DOHH2 (cell line): ENCODE data around the gene PIK3R3.

Source experiments
- H3F3A ChIP-seq: fragments of 200-600 bp; sonication (generic), shearing (Covaris generic); 2 replicates; pipeline ENCODE4 v1.6.0; 2016; ENCODE audit warnings: antibody characterized with exemption, mild to moderate bottlenecking; ENCODE audit not compliant: control insufficient read depth, insufficient read depth
- H3K27ac ChIP-seq: fragments of 200-600 bp; sonication (generic); 2 replicates; pipeline ENCODE4 v1.5.1; 2014; ENCODE audit warnings: low read depth, mild to moderate bottlenecking, low read length, moderate library complexity
- H3K27me3 ChIP-seq: fragments of 200-600 bp; sonication (generic); 2 replicates; pipeline ENCODE4 v1.6.1; 2014; ENCODE audit warnings: mild to moderate bottlenecking, low read length, mixed read lengths; ENCODE audit not compliant: control insufficient read depth
- H3K36me3 ChIP-seq: fragments of 200-600 bp; sonication (generic); 2 replicates; pipeline ENCODE4 v1.6.1; 2014; ENCODE audit warnings: mild to moderate bottlenecking, low read length, moderate library complexity, mixed read lengths; ENCODE audit not compliant: control insufficient read depth
- H3K4me1 ChIP-seq: fragments of 200-600 bp; sonication (generic); 2 replicates; pipeline ENCODE4 v1.6.1; 2014; ENCODE audit warnings: mild to moderate bottlenecking, low read length, mixed read lengths; ENCODE audit not compliant: control insufficient read depth
- H3K4me2 ChIP-seq: fragments of 200-600 bp; sonication (generic); 2 replicates; pipeline ENCODE4 v1.6.0; 2014; ENCODE audit warnings: mild to moderate bottlenecking, low read length, moderate library complexity
- H3K4me3 ChIP-seq: fragments of 200-600 bp; sonication (generic); 2 replicates; pipeline ENCODE4 v1.5.1; 2014; ENCODE audit warnings: mild to moderate bottlenecking, low read length, mixed read lengths
- H3K79me2 ChIP-seq: fragments of 200-600 bp; sonication (generic); 2 replicates; pipeline ENCODE4 v1.6.1; 2014; ENCODE audit warnings: mild to moderate bottlenecking, low read length, mixed read lengths; ENCODE audit not compliant: control insufficient read depth
- H3K9me2 ChIP-seq: fragments of 200-600 bp; sonication (generic); replicated peaks from 2 replicates; pipeline ENCODE4 v1.6.1; 2014; ENCODE audit warnings: mild to moderate bottlenecking, low read length, mixed read lengths; ENCODE audit not compliant: control insufficient read depth
- H3K9me3 ChIP-seq: fragments of 200-600 bp; sonication (generic); 2 replicates; pipeline ENCODE4 v1.6.1; 2014; ENCODE audit warnings: antibody characterized with exemption, low read length, mixed read lengths; ENCODE audit not compliant: control insufficient read depth, insufficient read depth
- H4K20me1 ChIP-seq: fragments of 200-600 bp; sonication (generic); 2 replicates; pipeline ENCODE4 v1.6.0; 2014; ENCODE audit warnings: low read depth, mild to moderate bottlenecking, antibody characterized with exemption, low read length, moderate library complexity; ENCODE audit not compliant: control insufficient read depth, insufficient read depth
- EZH2phosphoT487 ChIP-seq: fragments of 200-600 bp; sonication (generic); IDR thresholded peaks from 2 replicates; pipeline ENCODE4 v1.6.1; 2017; ENCODE audit warnings: borderline replicate concordance, mild to moderate bottlenecking, antibody characterized with exemption, low read length, moderate library complexity, mixed read lengths
- TF ChIP-seq, protein P1 (sequence below): fragments of 200-600 bp; sonication (generic); IDR thresholded peaks from one replicate; pipeline ENCODE4 v1.5.1; 2014; ENCODE audit warnings: antibody characterized with exemption, mild to moderate bottlenecking, low read depth, low read length; ENCODE audit not compliant: poor library complexity, severe bottlenecking

Gene PIK3R3

GRCh38 chr1:46017876-46018503 lies 114.4 kb downstream of the PIK3R3 start:
- no peak overlapping the region for H3K27ac ChIP-seq
- H3K36me3 ChIP-seq: peaks cover 51% of the 10 kb centered on the region
- H4K20me1 ChIP-seq: no peaks in the 10 kb centered on the region
- H3F3A ChIP-seq: no peaks in the 10 kb centered on the region
- no peaks in the 10 kb centered on the region for H3K9me3 ChIP-seq
- H3K79me2 ChIP-seq: no peaks in the 10 kb centered on the region
- H3K27me3 ChIP-seq: no peaks in the 10 kb centered on the region
- no peaks in the 10 kb centered on the region for H3K4me1 ChIP-seq
- H3K9me2 ChIP-seq: no peaks in the 10 kb centered on the region
- H3K4me2 ChIP-seq: no peak overlapping the region
- no peak overlapping the region for H3K4me3 ChIP-seq
- TF ChIP-seq, protein P1, sequence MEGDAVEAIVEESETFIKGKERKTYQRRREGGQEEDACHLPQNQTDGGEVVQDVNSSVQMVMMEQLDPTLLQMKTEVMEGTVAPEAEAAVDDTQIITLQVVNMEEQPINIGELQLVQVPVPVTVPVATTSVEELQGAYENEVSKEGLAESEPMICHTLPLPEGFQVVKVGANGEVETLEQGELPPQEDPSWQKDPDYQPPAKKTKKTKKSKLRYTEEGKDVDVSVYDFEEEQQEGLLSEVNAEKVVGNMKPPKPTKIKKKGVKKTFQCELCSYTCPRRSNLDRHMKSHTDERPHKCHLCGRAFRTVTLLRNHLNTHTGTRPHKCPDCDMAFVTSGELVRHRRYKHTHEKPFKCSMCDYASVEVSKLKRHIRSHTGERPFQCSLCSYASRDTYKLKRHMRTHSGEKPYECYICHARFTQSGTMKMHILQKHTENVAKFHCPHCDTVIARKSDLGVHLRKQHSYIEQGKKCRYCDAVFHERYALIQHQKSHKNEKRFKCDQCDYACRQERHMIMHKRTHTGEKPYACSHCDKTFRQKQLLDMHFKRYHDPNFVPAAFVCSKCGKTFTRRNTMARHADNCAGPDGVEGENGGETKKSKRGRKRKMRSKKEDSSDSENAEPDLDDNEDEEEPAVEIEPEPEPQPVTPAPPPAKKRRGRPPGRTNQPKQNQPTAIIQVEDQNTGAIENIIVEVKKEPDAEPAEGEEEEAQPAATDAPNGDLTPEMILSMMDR: no peak
- no peak for TF ChIP-seq EZH2phosphoT487

DNA sequence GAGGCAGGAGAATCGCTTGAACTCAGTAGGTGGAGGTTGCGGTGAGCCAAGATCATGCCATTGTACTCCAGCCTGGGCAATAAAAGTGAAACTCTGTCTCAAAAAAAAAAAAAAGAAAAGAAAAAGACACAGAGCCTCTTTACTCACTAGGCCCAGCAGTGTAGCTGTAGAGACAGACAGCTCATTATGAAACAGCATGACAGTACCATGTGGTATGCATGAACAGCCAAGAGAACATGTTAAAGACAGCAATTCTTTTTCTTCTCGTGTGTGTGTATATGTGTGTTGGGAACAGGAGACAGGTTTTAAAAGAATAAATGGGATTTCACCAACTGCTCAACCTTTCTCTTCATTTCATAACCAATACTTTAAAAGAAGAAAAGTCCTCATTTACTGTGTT lies 118.8 kb downstream of the PIK3R3 start:
- H3F3A ChIP-seq: no peaks in the 10 kb centered on the region
- no peaks in the 10 kb centered on the region for H3K9me3 ChIP-seq
- no peak overlapping the region for H3K27ac ChIP-seq
- no peaks in the 10 kb centered on the region for H3K27me3 ChIP-seq
- H3K9me2 ChIP-seq: no peaks in the 10 kb centered on the region
- no peaks in the 10 kb centered on the region for H3K79me2 ChIP-seq
- no peak overlapping the region for H3K4me3 ChIP-seq
- peaks cover 59% of the 10 kb centered on the region for H3K36me3 ChIP-seq
- H3K4me1 ChIP-seq: no peaks in the 10 kb centered on the region
- no peak overlapping the region for H3K4me2 ChIP-seq
- H4K20me1 ChIP-seq: no peaks in the 10 kb centered on the region
- TF ChIP-seq, protein P1: no peak
- TF ChIP-seq EZH2phosphoT487: no peak

GRCh38 chr1:46012236-46012635 lies 120.2 kb downstream of the PIK3R3 start:
- no peaks in the 10 kb centered on the region for H3K9me2 ChIP-seq
- H3K9me3 ChIP-seq: no peaks in the 10 kb centered on the region
- H3F3A ChIP-seq: no peaks in the 10 kb centered on the region
- H3K36me3 ChIP-seq: peaks cover 66% of the 10 kb centered on the region
- H3K4me2 ChIP-seq: no peak overlapping the region
- H4K20me1 ChIP-seq: no peaks in the 10 kb centered on the region
- TF ChIP-seq EZH2phosphoT487: no peak
- TF ChIP-seq, protein P1: no peak
- no peaks in the 10 kb centered on the region for H3K79me2 ChIP-seq
- H3K27me3 ChIP-seq: no peaks in the 10 kb centered on the region
- H3K4me3 ChIP-seq: no peak overlapping the region
- H3K4me1 ChIP-seq: no peaks in the 10 kb centered on the region
- H3K27ac ChIP-seq: no peak overlapping the region
